ENCODE measurements around the gene ADRA2B.
"Not testable (repeated sequence)": the region's sequence is repeated elsewhere in the genome, so short reads cannot be mapped to it uniquely, and the experiment has no call there.

The ADRA2B gene

GRCh38 chr2:96088340-96089335, 27.7 kb downstream of the ADRA2B start:
- DNase-seq (ENCODE audit: low spot score) = no peak

DNA sequence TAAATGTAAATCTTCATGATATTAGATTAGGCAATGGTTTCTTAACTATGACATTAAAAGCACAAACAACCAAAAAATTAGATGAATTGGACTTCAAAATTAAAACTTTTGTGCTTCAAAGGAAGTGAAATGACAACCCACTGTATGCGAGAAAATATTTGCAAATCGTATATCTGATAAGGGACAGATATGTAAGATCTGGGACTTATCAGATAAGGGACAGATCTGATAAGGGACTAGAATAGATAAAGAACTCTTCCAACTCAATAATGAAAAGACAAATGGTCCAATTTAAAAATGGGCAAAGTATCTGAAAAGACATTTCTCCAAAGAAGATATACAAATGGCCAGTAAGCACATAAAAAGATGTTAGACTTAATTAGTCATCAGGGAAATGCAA, 29.2 kb downstream of the ADRA2B start:
- DNase-seq (ENCODE audit: low spot score) = no peak

- no peak for DNase-seq (ENCODE audit: low spot score)
These were observed 30.6 kb downstream of the ADRA2B start for GRCh38 chr2:96085541-96086355.

DNA sequence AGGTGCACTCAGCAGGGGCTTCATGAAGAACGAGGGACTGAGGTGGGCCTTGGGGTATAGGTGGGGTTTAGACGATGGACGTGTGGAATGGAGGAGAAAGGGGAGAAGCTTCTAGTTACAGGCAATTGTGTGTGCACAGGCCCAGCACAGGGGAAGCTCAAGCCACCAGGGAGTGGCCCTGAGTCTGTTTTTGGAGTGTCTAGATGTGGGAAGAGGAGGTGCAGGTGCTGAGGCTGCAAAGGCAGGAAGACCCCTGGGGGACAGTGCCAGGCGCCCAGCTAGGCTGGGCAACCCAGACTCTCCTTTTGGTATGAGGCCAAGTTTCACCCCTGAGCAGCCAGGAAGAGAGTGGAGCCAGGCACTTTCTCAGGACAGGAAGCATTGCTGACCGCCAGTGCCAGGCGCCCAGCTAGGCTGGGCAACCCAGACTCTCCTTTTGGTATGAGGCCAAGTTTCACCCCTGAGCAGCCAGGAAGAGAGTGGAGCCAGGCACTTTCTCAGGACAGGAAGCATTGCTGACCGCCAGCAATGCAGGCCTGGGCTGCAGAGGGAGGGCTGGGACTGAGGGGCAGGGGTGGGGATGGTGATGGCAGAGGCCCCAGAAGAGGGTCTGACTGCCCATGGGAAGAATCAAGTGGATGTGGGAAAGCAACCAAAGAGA, 31.4 kb downstream of the ADRA2B start:
- not testable (repeated sequence) for DNase-seq (ENCODE audit: low spot score)

- no peak for DNase-seq (ENCODE audit: low spot score)
These were observed 32.1 kb downstream of the ADRA2B start for GRCh38 chr2:96083989-96084857.

- DNase-seq (ENCODE audit: low spot score) = no peak
These were observed 33.1 kb downstream of the ADRA2B start for GRCh38 chr2:96083064-96083939.

DNA sequence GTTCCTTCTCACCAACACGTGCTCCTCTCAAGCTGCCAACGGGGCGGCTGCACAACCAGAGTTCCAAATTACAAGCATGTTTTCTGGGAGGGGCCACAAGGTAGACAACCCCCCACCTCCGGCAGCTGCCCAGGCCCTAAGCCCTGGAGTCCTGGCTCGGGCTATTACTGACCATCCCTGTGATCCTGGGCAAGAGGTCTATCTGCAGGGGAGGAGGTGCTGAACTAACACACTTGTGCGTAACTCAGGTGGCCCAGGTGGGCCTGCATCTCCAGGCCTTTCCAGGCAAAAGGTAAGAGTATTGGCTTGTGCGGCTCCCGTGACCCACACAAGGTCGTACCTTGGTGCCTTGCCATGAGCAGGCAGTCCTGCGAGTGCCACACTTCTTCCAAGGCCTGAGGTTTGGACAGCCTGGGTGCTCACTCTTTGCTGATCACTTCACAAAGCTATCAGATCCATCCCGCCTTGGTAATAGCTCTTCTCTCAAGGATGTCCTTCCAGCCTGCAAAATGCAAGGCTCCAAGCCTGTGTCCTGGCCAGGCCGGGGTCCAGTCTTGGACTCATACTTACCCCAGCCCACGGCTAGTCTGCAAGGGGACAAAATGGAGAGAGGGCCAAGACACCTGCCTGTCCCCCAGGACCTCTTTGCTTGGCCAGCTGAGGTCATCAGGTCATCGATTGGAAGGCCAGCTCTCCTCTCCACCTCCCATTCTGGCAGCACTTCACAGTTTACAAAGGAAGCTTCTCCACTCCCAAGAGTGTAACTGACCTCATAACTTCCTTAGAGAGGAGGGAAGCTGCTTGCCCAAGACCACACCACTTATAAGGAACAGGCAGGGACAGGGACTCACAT, 33.9 kb downstream of the ADRA2B start:
- no peak for DNase-seq (ENCODE audit: low spot score)

DNA sequence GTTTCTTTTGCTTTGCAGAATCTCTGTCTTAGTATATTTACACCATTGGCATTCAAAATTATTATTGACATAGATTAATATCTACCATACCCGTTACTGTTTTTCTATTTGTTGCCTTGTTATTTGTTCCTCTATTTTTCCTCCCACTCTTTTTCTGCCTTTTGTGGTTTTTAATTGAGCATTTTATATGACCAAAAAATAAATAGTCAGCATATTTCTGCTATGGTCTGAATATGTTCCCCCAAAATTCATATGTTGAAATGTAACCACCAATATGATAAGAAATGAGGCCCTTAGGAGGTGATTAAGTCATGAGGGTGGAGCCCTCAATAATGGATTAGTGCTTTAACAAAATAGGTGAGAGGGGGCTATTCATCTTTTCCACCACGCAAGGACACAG, 35.3 kb downstream of the ADRA2B start:
- no peak for DNase-seq (ENCODE audit: low spot score)

- DNase-seq (ENCODE audit: low spot score) = no peak
These were observed 41.1 kb downstream of the ADRA2B start for GRCh38 chr2:96075199-96075771.

- no peak for DNase-seq (ENCODE audit: low spot score)
These were observed 42.2 kb downstream of the ADRA2B start for GRCh38 chr2:96074156-96074555.

- no peak for DNase-seq (ENCODE audit: low spot score)
These were observed 43.1 kb downstream of the ADRA2B start for GRCh38 chr2:96073170-96073775.

DNA sequence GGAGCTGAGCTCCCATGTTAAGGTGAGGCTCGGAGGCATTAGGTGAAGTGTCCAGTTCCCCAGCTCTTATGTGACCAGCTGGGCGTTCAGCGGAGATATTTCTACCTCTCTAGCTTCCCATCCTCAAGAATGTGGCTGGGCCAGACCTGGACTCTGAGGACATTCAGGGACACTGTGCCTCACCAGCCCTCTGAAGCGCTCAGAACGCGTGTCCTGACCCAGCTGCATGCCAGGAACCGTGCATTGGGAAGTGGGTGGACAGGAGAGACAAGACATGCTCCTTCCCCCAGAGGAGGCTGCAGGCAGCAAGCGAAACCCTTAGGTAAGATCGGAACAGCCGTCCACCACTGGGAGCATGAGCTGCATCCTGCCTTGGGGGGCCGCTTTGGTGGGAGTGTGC, 43.6 kb downstream of the ADRA2B start:
- no peak for DNase-seq (ENCODE audit: low spot score)

DNA sequence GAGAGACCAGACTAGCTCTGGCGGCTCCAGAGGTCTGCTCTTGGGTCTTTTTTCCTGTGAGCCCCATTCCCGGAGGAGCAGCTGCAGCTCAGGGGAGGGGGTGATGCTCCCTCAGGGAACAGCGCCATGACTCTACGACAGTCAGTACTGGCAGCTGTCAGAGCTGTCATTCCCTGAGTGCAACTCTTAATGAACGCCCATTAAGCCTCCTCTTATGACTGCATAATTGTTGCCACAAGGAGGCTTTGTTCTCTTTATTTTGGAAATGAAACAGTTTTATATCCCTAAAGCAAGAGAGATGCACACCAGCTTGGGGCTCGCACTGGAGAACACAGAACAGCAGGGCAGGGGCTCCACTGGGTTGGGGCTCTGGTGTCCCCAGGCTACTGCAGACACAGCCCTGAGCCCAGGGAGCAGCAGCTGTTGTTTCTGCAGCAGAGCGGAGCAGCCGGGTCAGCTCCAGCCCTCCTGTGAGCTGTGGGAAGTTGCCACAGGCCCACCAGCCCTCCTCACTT, 44.3 kb downstream of the ADRA2B start:
- not testable (repeated sequence) for DNase-seq (ENCODE audit: low spot score)

- DNase-seq (ENCODE audit: low spot score) = not testable (repeated sequence)
These were observed 45.0 kb downstream of the ADRA2B start for GRCh38 chr2:96071087-96071976.

- DNase-seq (ENCODE audit: low spot score) = not testable (repeated sequence)
These were observed 46.0 kb downstream of the ADRA2B start for GRCh38 chr2:96070351-96070750.

- DNase-seq (ENCODE audit: low spot score) = not testable (repeated sequence)
These were observed 46.5 kb downstream of the ADRA2B start for GRCh38 chr2:96069878-96070277.

DNA sequence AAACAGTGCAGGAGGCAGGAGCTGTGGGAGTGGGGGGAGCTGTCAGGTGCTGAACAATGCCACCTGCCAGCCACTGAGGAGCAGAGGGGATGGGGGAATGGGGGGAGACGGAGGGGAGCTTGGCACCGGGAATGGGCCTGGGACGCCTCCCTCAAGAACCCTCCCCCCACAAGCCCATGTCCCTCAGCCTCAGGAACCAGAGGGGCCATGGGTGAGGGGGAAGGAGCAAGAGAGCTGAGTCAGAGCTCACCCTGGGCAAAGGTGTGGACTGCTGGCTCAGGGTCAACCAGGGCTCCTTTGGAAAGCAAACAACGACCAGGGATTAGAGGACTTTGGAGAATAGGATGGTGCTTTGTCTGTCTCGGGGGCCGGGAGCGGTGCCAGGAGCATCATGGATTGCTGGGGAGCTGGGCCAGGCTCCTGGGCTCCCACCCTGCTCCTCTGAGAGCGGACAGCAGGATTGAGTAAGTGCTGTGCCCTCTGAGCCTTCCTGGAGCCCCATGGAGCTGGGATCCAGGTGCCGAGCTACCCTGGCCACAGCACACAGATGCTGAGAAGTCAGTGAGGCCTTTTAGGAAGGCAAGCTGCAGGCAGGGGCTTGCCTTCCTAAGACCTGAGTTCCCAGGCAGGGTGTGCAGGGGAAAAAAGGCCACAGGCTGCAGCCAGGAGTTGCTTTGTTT, 48.3 kb downstream of the ADRA2B start:
- not testable (repeated sequence) for DNase-seq (ENCODE audit: low spot score)

Measured in NAMALWA (cell line).